T-cell (primary cell): ENCODE measurements around the gene SAMD4A. TPM values are rescaled to one million over a fixed set of nuclear protein-coding genes. Genes with fewer than 3 reads are reported as not detected.

Source experiments
- ATAC-seq, 4 experiments: fragments of 200-7000 bp in 3 of 4; fragments of 150-1000 bp in 1 of 4; cut with Tn5 transposase; replicated peaks in 1 of 4; 1 replicate in 3 of 4; 2 replicates in 1 of 4; pipeline ENCODE4 v1.10.0; 2021; ENCODE audit warnings: moderate library complexity in 3 of 4, mild to moderate bottlenecking in 2 of 4, moderate number of reproducible peaks in 1 of 4
- CTCF ChIA-PET, 2 donors: fragments of 300-600 bp; sonication (Branson Sonifier 250); formaldehyde crosslinking; loops; one replicate each; lab custom pipeline; 2022; ENCODE audit warnings: antibody characterized with exemption in 2 of 2; lab: Charles Lee
- POLR2A ChIA-PET, 2 donors: fragments of 300-600 bp; sonication (Branson Sonifier 250); formaldehyde crosslinking; loops; one replicate each; lab custom pipeline; 2022; ENCODE audit warnings: antibody characterized with exemption in 2 of 2; lab: Charles Lee
- DNase-seq, 35 experiments: peaks; one replicate each; pipeline versions ENCODE4 v3.0.0 to v3.0.0-alpha.2; 2013 to 2023
- H3K27ac ChIP-seq: one replicate; pipeline ENCODE4 v1.5.1; 2013; ENCODE audit warnings: low read length
- H3K27me3 ChIP-seq, 2 experiments: replicated peaks in 1 of 2; 1 replicate in 1 of 2; 2 replicates in 1 of 2; pipeline versions ENCODE4 v1.6.1 to v1.7.0; 2013; ENCODE audit warnings: low read length in 1 of 2, mixed read lengths in 1 of 2; ENCODE audit not compliant: control insufficient read depth in 2 of 2, insufficient read depth in 2 of 2; ENCODE audit errors: extremely low read depth in 1 of 2
- H3K36me3 ChIP-seq, 2 donors: 1 replicate in 1 of 2; 2 replicates in 1 of 2; pipeline versions ENCODE4 v1.6.1 to v1.7.0; 2013; ENCODE audit warnings: low read length in 1 of 2; ENCODE audit not compliant: control insufficient read depth in 2 of 2, insufficient read depth in 1 of 2; ENCODE audit errors: extremely low read depth in 1 of 2
- H3K4me1 ChIP-seq, 2 experiments: 1 replicate in 1 of 2; 2 replicates in 1 of 2; pipeline versions ENCODE4 v1.6.1 to v1.7.0; 2013; ENCODE audit warnings: low read length in 2 of 2, mixed read lengths in 1 of 2; ENCODE audit not compliant: insufficient read depth in 2 of 2, control insufficient read depth in 1 of 2; ENCODE audit errors: extremely low read depth in 1 of 2
- H3K4me3 ChIP-seq, 2 donors: 1 replicate in 1 of 2; 2 replicates in 1 of 2; pipeline versions ENCODE4 v1.5.1 to v1.7.0; 2013; ENCODE audit warnings: mild to moderate bottlenecking in 2 of 2, low read length in 1 of 2, moderate library complexity in 1 of 2; ENCODE audit not compliant: control insufficient read depth in 1 of 2; ENCODE audit errors: extremely low read depth in 1 of 2
- H3K9me3 ChIP-seq: 2 replicates; pipeline ENCODE4 v1.7.0; 2013
- H3K27ac Mint-ChIP-seq, 2 donors: one replicate each; pipeline ENCODE4 v1.8.0; 2020 to 2021; ENCODE audit warnings: mild to moderate bottlenecking in 2 of 2, mixed read lengths in 2 of 2
- H3K27me3 Mint-ChIP-seq, 2 donors: one replicate each; pipeline ENCODE4 v1.8.0; 2021 to 2022; ENCODE audit warnings: mixed read lengths in 2 of 2
- H3K36me3 Mint-ChIP-seq: one replicate; pipeline ENCODE4 v1.8.0; 2021; ENCODE audit warnings: mixed read lengths
- H3K4me1 Mint-ChIP-seq, 3 donors: one replicate each; pipeline ENCODE4 v1.8.0; 2020 to 2022; ENCODE audit warnings: mixed read lengths in 3 of 3, mild to moderate bottlenecking in 1 of 3
- H3K4me3 Mint-ChIP-seq, 3 donors: one replicate each; pipeline ENCODE4 v1.8.0; 2020 to 2022; ENCODE audit warnings: mild to moderate bottlenecking in 3 of 3, mixed read lengths in 3 of 3, moderate library complexity in 3 of 3
- H3K9me3 Mint-ChIP-seq, 3 donors: one replicate each; pipeline ENCODE4 v1.8.0; 2020 to 2022; ENCODE audit warnings: mixed read lengths in 3 of 3
- WGBS: methylation state at CpG from one replicate; pipeline ENCODE4 v1.1.5; 2013; ENCODE audit warnings: missing lambda C conversion rate; ENCODE audit not compliant: insufficient coverage; 5-methylcytosine and 5-hydroxymethylcytosine counted together
- total RNA-seq, 35 experiments: library from RNA in 6 of 35; stranded (reverse) in 6 of 35; fragments of 120-200 nt in 1 of 35; gene quantifications; one replicate each; pipeline versions ENCODE4 v1.2.1 to v1.2.4 and lab custom pipeline; 2013 to 2026

Gene SAMD4A
- total RNA-seq, 5 donors from 2014 or later (not counting 1 experiment from before 2014, with no cell fraction given): 1.2 to 3.9 (median 1.3) TPM

DNA sequence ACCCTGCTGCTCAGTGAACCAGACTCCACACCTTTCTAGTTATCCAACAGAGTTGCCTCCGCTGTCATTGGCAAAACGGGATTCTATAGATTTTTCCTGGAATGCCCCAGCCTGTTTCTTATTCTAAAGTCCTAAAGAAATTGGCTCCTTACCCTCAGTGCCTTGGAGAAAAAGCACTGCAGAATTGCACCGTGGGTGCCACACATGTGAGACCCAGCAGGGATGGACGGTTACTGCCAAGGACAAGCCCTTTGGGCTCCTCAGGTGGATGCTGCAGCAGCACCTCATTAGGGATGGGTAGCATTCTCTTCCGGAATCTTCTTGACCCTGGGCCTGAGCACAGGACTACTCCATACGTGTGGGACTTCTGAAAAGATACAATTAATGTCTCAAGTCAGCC lies 214.2 kb downstream of the SAMD4A start:
- Mint-ChIP-seq H3K27ac (no peak overlapping the region), H3K4me1 (peaks cover 10 to 13% (median 10%) of the 10 kb centered on the region in 3 donors), H3K36me3 (no peaks in the 10 kb centered on the region), H3K9me3 (no peaks in the 10 kb centered on the region), H3K4me3 (no peak overlapping the region), H3K27me3 (no peaks in the 10 kb centered on the region)
- ChIA-PET POLR2A (no interaction called here), CTCF (no interaction called here)
- DNase-seq: no peak
- no peaks in the 10 kb centered on the region for H3K9me3 ChIP-seq
- 85% methylated on average over 6 of the region's 6 CpGs for WGBS
- ATAC-seq: no peak
- no peak overlapping the region for H3K27ac ChIP-seq
- no peak overlapping the region for H3K4me3 ChIP-seq
- H3K27me3 ChIP-seq: peaks cover 0 to 6% of the 10 kb centered on the region in 2 experiments
- H3K36me3 ChIP-seq: no peaks in the 10 kb centered on the region
- H3K4me1 ChIP-seq: peaks cover 0 to 7% of the 10 kb centered on the region in 2 experiments

DNA sequence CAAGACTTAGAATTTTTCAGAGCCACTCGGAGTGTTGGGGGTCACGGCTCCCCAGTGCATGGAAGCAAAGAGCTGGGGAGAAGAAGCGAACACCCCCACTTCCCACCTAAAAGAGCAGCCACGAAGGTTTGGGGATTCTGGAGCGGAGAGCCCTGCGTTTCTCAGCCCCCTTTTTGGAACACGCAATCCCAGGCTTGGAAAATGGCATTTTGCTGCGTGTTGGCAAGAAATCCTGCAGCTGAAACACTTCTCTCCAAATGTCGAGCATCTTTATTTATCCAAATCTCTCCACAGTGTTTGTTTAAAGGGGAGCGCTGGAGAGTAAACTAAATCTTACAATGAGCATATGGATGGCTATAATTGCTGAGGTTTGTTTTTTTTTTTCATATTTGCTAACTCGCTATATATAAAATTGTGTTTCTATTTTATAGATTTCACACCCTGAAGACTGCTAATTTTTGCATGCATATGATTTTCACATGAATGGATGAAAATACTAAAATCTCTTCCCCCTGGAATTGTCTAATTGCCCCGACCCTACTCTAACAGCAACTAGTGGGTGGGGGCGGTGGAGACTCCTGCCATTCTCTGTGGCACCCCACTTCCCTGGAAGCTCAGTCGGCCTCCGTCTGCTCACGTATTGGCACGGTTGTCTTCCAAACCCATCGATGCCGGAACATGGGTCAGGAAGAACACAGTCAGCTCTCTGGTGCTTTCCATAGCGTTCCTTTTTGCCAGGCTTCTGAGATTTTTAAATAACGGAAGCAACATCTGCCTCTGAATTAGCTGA lies 215.2 kb downstream of the SAMD4A start:
- Histone ChIP-seq H3K36me3 (no peaks in the 10 kb centered on the region), H3K4me3 (no peak overlapping the region), H3K27ac (no peak overlapping the region), H3K27me3 (peaks cover 0 to 2% of the 10 kb centered on the region in 2 experiments), H3K4me1 (no peaks in the 10 kb centered on the region), H3K9me3 (no peaks in the 10 kb centered on the region)
- H3K27ac Mint-ChIP-seq: no peak overlapping the region
- peaks cover 0 to 2% (median 0%) of the 10 kb centered on the region in 3 donors for H3K4me1 Mint-ChIP-seq
- CTCF ChIA-PET: interaction anchor here (0.5 to 1.7 kb wide), 4 partner anchors 8 to 1477 kb away, joined by 4 to 13 read pairs (median 8); no protein-coding TSS in a partner anchor
- DNase-seq (no peak), ATAC-seq (no peak)
- H3K27me3 Mint-ChIP-seq: no peaks in the 10 kb centered on the region
- H3K9me3 Mint-ChIP-seq: no peaks in the 10 kb centered on the region
- no peaks in the 10 kb centered on the region for H3K36me3 Mint-ChIP-seq
- WGBS: 71% methylated on average over 9 of the region's 21 CpGs
- no peak overlapping the region for H3K4me3 Mint-ChIP-seq
- POLR2A ChIA-PET: no interaction called here

DNA sequence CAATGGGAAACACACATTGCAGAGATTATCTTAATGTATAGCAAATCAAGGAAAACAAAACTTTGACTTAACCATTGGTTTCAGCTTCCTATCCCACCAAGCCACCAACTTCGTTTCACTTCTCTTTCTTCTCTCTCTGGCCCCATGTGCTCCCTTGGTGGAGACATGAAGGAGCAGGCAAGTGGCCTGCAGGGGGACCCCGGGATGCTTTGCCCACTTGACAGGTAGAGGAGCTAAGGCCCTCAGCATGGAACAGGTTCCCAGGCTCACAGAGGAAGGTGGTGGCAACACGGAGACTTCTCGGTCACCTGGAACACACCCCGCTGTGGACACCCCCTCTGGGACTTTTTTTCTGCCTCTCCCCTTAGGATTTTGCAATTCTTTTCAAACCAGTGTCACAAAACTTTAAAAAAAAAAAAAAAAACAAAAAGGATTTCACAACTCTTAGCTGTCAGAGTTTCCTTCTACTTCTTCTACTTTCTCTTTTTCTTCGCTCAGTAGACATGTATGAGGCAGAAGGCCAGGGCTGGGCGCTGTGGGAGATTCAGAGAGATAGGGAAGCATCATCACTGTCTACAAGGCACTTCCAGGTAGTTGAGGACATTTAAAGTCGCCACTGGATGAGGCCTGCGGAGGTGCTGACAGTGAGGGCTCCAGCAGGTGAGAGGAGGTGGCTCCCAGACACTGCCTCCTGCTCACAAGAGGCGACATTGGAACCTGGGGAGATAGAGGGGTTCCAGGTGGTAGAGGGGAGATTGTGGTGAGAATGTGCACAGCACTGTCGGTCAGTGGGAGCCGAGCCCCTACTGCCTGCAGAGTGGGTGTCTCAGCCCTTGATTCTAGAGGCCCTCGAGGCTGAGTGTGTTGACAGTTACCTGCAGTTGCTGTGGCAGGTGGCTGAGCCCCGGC lies 216.1 kb downstream of the SAMD4A start:
- Histone ChIP-seq H3K27me3 (peaks cover 0 to 2% of the 10 kb centered on the region in 2 experiments), H3K4me1 (no peaks in the 10 kb centered on the region), H3K9me3 (no peaks in the 10 kb centered on the region), H3K36me3 (no peaks in the 10 kb centered on the region), H3K27ac (no peak overlapping the region), H3K4me3 (no peak overlapping the region)
- peak in 5 of 35 experiments; percentile 3 to 22 (median 11) for DNase-seq
- no peaks in the 10 kb centered on the region for H3K27me3 Mint-ChIP-seq
- WGBS: 78% methylated on average over 9 of the region's 14 CpGs
- H3K9me3 Mint-ChIP-seq: no peaks in the 10 kb centered on the region
- no peak for ATAC-seq
- H3K27ac Mint-ChIP-seq: no peak overlapping the region
- POLR2A ChIA-PET: interaction anchor here in 1 of 2 donors (0.6 kb wide), 1 partner anchor 267 kb away, joined by 4 read pairs; no protein-coding TSS in a partner anchor
- no peak overlapping the region for H3K4me3 Mint-ChIP-seq
- H3K36me3 Mint-ChIP-seq: no peaks in the 10 kb centered on the region
- peaks cover 0 to 7% (median 2%) of the 10 kb centered on the region in 3 donors for H3K4me1 Mint-ChIP-seq
- CTCF ChIA-PET: interaction anchor here (0.5 to 1.7 kb wide), 4 partner anchors 9 to 1477 kb away, joined by 4 to 13 read pairs (median 8); no protein-coding TSS in a partner anchor

DNA sequence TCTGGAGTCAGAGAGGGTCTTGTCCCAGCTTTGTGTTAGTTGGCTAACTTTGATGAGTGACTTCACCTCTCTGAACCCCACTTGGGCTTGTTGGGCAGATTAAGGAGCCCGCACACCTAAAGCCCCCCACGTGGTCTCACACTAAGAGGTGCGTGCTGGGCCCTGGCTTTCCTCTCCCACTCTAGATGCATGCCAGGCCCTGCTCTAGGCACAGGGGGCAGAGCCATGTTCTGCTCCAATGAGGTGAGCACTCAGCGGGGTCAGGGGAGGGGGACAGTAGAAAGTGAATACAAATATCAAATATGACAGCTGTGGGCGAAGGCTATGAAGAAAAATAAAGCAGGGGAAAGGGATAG lies 216.7 kb downstream of the SAMD4A start:
- H3K9me3 Mint-ChIP-seq: no peaks in the 10 kb centered on the region
- peaks cover 0 to 8% (median 2%) of the 10 kb centered on the region in 3 donors for H3K4me1 Mint-ChIP-seq
- no peaks in the 10 kb centered on the region for H3K36me3 Mint-ChIP-seq
- peaks cover 0 to 2% of the 10 kb centered on the region in 2 experiments for H3K27me3 ChIP-seq
- H3K9me3 ChIP-seq: no peaks in the 10 kb centered on the region
- no peak overlapping the region for H3K27ac ChIP-seq
- no peak overlapping the region for H3K27ac Mint-ChIP-seq
- no peaks in the 10 kb centered on the region for H3K4me1 ChIP-seq
- DNase-seq: no peak
- no peak overlapping the region for H3K4me3 ChIP-seq
- ChIA-PET POLR2A (interaction anchor here in 1 of 2 donors (0.6 kb wide), 1 partner anchor 268 kb away, joined by 4 read pairs; no protein-coding TSS in a partner anchor), CTCF (interaction anchor here (0.9 to 1.7 kb wide), 3 partner anchors 9 to 10 kb away, joined by 4 to 13 read pairs (median 4); no protein-coding TSS in a partner anchor)
- H3K27me3 Mint-ChIP-seq: no peaks in the 10 kb centered on the region
- 88% methylated on average over 4 of the region's 5 CpGs for WGBS
- H3K36me3 ChIP-seq: no peaks in the 10 kb centered on the region
- ATAC-seq: no peak
- no peak overlapping the region for H3K4me3 Mint-ChIP-seq

DNA sequence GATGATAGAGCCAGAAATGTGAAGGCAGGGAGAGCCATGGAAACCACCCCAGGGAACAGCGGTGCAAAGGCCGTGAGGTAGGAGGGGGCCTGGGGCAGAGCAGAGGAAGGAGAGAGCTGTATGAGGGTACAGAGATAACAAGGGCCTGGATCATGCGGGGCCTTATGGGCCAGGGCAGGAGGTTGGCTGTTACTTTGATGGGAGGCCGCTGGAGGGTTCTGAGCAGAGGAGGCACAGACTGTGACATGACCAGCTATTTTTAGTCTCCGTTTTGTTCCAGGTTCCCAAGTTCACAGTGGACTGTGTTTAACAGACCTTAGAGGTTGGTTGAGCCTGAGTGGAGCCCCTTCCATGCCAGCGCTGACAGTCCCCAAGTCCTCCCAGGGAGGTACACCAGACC lies 217.1 kb downstream of the SAMD4A start:
- peaks cover 0 to 2% of the 10 kb centered on the region in 2 experiments for H3K27me3 ChIP-seq
- no peaks in the 10 kb centered on the region for H3K36me3 ChIP-seq
- H3K27ac Mint-ChIP-seq: no peak overlapping the region
- H3K9me3 Mint-ChIP-seq: no peaks in the 10 kb centered on the region
- no peak for ATAC-seq
- H3K27me3 Mint-ChIP-seq: no peaks in the 10 kb centered on the region
- H3K4me1 Mint-ChIP-seq: peaks cover 0 to 8% (median 2%) of the 10 kb centered on the region in 3 donors
- no peaks in the 10 kb centered on the region for H3K36me3 Mint-ChIP-seq
- no peak overlapping the region for H3K4me3 ChIP-seq
- ChIA-PET POLR2A (no interaction called here), CTCF (interaction anchor here (0.9 to 1.3 kb wide), 2 partner anchors 9 to 10 kb away, joined by 4 read pairs; no protein-coding TSS in a partner anchor)
- DNase-seq: no peak
- H3K27ac ChIP-seq: no peak overlapping the region
- WGBS: 91% methylated on average over 4 of the region's 6 CpGs
- H3K9me3 ChIP-seq: no peaks in the 10 kb centered on the region
- no peak overlapping the region for H3K4me3 Mint-ChIP-seq
- no peaks in the 10 kb centered on the region for H3K4me1 ChIP-seq

DNA sequence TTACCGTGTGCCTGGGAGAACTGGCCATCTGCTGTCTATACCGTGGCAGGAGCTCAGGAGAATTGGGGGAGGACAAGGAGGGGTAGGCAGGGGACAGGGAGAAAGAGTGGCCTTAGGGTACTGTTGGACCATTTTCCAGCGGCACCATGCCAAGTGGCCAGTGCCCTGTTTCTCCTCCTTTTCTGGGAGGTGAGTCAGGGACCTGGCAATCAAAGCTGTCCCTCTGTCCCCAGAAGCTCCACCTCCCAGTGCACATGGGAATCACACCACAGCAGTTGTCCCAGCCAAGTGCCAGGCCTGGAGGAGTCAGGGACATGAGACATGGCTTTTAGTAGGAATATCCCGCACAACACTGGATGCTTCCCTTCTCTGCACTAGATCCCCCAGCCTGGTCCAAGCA lies 217.7 kb downstream of the SAMD4A start:
- no peaks in the 10 kb centered on the region for H3K9me3 ChIP-seq
- 92% methylated on average over 2 of the region's 4 CpGs for WGBS
- no peak overlapping the region for H3K27ac ChIP-seq
- DNase-seq (no peak), ATAC-seq (no peak)
- peaks cover 0 to 2% of the 10 kb centered on the region in 2 experiments for H3K27me3 ChIP-seq
- H3K27ac Mint-ChIP-seq: no peak overlapping the region
- H3K4me1 Mint-ChIP-seq: peaks cover 0 to 8% (median 2%) of the 10 kb centered on the region in 3 donors
- POLR2A ChIA-PET: no interaction called here
- no peak overlapping the region for H3K4me3 Mint-ChIP-seq
- H3K9me3 Mint-ChIP-seq: no peaks in the 10 kb centered on the region
- no peaks in the 10 kb centered on the region for H3K4me1 ChIP-seq
- CTCF ChIA-PET: interaction anchor here (0.9 to 1.3 kb wide), 3 partner anchors 10 to 11 kb away, joined by 3 to 4 read pairs (median 4); no protein-coding TSS in a partner anchor
- H3K27me3 Mint-ChIP-seq: no peaks in the 10 kb centered on the region
- H3K36me3 Mint-ChIP-seq: no peaks in the 10 kb centered on the region
- no peaks in the 10 kb centered on the region for H3K36me3 ChIP-seq
- no peak overlapping the region for H3K4me3 ChIP-seq
